ENCODE data around the gene PRRC2B. TPM values are rescaled to one million over a fixed set of nuclear protein-coding genes. Genes with fewer than 3 reads are reported as not detected.
"Not testable (repeated sequence)": the region's sequence is repeated elsewhere in the genome, so short reads cannot be mapped to it uniquely, and the experiment has no call there.

Gene PRRC2B
- total RNA-seq, 1 donor from 2014 or later: 112 TPM

GRCh38 chr9:131370638-131371037 is 23.2 kb upstream of the PRRC2B start:
- no peak for DNase-seq (ENCODE audit: low read depth)
- no peak for TF ChIP-seq CTCF (conservative IDR thresholded peaks at IDR 0.05; ENCODE audit: low read depth, low read length)

GRCh38 chr9:131372599-131372973 is 21.3 kb upstream of the PRRC2B start:
- not testable (repeated sequence) for DNase-seq (ENCODE audit: low read depth)
- peak overlapping the region; percentile 76 for H3K4me3 ChIP-seq (ENCODE audit: low read depth, low read length)

More at GRCh38 chr9:131370638-131371037, 23.2 kb upstream of the PRRC2B start:
- no peak overlapping the region for H3K4me3 ChIP-seq (ENCODE audit: low read depth, low read length)

- not testable (repeated sequence) for DNase-seq (ENCODE audit: low read depth); H3K4me3 ChIP-seq (ENCODE audit: low read depth, low read length)
These were observed 19.2 kb upstream of the PRRC2B start for GRCh38 chr9:131374638-131375037.

GRCh38 chr9:131379056-131379455 is 14.8 kb upstream of the PRRC2B start:
- H3K4me3 ChIP-seq (ENCODE audit: low read depth, low read length): no peak overlapping the region
- TF ChIP-seq CTCF (conservative IDR thresholded peaks at IDR 0.05; ENCODE audit: low read depth, low read length): no peak
- DNase-seq (ENCODE audit: low read depth): no peak

- no peak overlapping the region for H3K4me3 ChIP-seq (ENCODE audit: low read depth, low read length)
- no peak for TF ChIP-seq CTCF (conservative IDR thresholded peaks at IDR 0.05; ENCODE audit: low read depth, low read length)
- DNase-seq (ENCODE audit: low read depth): no peak
These were observed 10.8 kb upstream of the PRRC2B start for GRCh38 chr9:131382850-131383729.

- DNase-seq (ENCODE audit: low read depth): no peak
- no peak for TF ChIP-seq CTCF (conservative IDR thresholded peaks at IDR 0.05; ENCODE audit: low read depth, low read length)
- no peak overlapping the region for H3K4me3 ChIP-seq (ENCODE audit: low read depth, low read length)
These were observed 8.6 kb upstream of the PRRC2B start for GRCh38 chr9:131385296-131385695.

GRCh38 chr9:131386281-131386680 is 7.6 kb upstream of the PRRC2B start:
- TF ChIP-seq CTCF (conservative IDR thresholded peaks at IDR 0.05; ENCODE audit: low read depth, low read length): peak; percentile 18
- no peak for DNase-seq (ENCODE audit: low read depth)
- no peak overlapping the region for H3K4me3 ChIP-seq (ENCODE audit: low read depth, low read length)

- no peak for TF ChIP-seq CTCF (conservative IDR thresholded peaks at IDR 0.05; ENCODE audit: low read depth, low read length)
- no peak for DNase-seq (ENCODE audit: low read depth)
- no peak overlapping the region for H3K4me3 ChIP-seq (ENCODE audit: low read depth, low read length)
These were observed 6.5 kb upstream of the PRRC2B start for GRCh38 chr9:131387394-131387793.

Measured in epithelial cell of proximal tubule (primary cell).